Skeletal muscle cell (primary cell): Measurements from ENCODE around the gene BPIFA3.
"Not testable (repeated sequence)": the region's sequence is repeated elsewhere in the genome, so short reads cannot be mapped to it uniquely, and the experiment has no call there.

Experiments
- DNase-seq: peaks from one replicate; pipeline ENCODE4 v3.0.0-alpha.2; 2010; ENCODE audit warnings: low read depth
- H3K4me3 ChIP-seq: 2 replicates; pipeline ENCODE4 v1.5.1; 2011; ENCODE audit warnings: low read depth, mild to moderate bottlenecking, control low read depth, low read length, moderate library complexity

The BPIFA3 gene

GRCh38 chr20:33217052-33217451 lies at the start of gene BPIFA3:
BPIFA3 (plus strand) TSS chr20:33217352; CDS start chr20:33217537, 185 bp downstream.
- no peak within 1 kb of the TSS for H3K4me3 ChIP-seq
- DNase-seq, result no peak

- DNase-seq, result no peak
- no peak within 1 kb of the TSS for H3K4me3 ChIP-seq
Measured at GRCh38 chr20:33167859-33168258, 49.3 kb upstream of the BPIFA3 start, which contains the start of gene BPIFA2. BPIFA2 (plus strand) TSS chr20:33168159; CDS start chr20:33169146, 987 bp downstream.

DNA sequence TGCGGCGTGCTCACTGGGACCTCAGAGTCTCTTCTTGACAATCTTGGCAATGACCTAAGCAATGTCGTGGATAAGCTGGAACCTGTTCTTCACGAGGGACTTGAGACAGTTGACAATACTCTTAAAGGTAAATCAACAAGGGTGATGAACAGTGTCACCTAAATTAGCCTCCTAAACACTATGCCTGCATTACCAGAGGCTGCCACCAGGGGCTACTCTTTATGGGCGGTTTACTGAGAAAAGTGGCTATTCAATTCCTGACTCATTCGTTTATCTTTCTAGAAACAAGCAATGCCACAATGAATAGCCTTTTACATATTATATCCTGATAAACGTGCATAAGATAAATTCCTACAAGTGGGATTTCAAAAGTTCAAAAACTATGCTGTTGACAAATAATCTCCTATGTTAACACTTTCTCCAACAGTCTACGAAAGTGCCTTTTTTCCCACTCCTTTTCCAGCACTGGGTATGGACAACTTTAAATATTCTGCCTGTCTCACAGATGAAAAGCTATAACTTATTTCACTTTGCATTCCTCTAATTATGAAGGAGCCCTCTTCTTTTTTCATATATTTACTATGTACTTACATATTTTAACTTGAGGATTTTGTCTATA lies 47.9 kb upstream of the BPIFA3 start:
- H3K4me3 ChIP-seq, result no peak overlapping the region
- no peak for DNase-seq

DNA sequence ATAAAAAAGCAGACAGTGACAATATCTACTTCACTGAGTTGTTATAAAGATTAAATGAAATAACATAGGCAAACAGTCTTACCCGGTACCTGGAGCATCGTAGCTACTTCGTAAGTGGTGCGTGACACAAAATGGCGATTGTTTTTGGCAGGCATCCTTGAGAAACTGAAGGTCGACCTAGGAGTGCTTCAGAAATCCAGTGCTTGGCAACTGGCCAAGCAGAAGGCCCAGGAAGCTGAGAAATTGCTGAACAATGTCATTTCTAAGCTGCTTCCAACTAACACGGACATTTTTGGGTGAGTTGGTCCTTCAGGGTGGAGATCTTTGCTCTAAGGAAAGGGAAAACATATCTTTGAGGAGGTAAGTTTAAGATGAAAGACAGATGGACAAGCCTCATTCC lies 44.4 kb upstream of the BPIFA3 start:
- no peak for DNase-seq
- no peak overlapping the region for H3K4me3 ChIP-seq

DNA sequence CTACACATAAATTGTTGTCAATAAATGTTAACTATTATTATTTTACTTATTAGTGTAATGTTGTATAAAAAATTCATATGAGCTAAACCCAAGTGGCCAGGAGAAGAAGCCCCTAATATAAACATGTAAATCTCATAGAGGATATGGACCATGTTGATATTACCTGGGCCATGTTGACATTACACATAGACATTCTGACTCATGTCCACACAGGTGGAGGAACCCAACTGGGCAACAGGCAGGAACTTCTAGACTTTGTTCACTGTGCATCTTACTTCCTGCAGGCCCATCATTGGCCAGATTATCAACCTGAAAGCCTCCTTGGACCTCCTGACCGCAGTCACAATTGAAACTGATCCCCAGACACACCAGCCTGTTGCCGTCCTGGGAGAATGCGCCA lies 42.0 kb upstream of the BPIFA3 start:
- no peak overlapping the region for H3K4me3 ChIP-seq
- DNase-seq, result no peak

DNA sequence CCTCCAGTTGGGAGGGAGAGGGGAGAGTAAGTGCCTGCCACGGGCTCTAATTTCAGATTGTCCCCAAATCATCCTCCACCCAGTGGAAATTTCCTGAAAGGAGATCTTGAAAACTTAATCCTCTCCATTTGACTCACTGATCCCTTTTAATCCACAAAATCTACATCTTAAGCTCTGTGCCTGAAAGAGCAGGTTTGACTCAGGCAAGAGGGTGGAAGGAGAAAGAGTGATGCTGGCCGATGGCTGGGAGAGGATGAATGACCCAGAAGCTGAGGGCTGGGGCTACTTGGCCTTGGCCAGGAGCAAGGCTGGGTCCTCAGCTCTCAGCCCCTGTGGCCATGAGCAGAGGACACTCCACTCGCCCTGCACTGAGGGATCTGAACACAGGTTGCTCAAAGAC lies 41.1 kb upstream of the BPIFA3 start:
- H3K4me3 ChIP-seq, result no peak overlapping the region
- DNase-seq, result no peak

GRCh38 chr20:33177866-33178265 lies 39.3 kb upstream of the BPIFA3 start:
- H3K4me3 ChIP-seq, result no peak overlapping the region
- DNase-seq, result no peak

DNA sequence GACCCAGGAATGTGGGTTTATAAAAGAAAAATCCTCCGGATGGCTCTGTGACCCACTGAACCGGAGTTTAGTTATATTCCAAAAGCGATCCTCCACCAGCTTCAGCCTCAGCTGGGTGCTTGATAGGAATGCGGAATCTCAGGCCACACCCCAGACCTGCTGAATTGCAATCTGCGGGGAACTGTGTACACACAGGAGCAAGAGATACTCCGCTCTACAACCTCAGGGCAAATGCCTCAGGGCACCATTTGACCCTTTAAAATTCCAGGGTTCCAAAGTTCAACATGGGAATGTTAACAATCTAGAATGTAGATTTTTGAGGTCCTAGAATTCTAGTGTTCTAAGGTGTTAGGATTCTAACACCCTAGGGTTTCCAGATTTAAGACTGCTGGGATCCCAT lies 38.4 kb upstream of the BPIFA3 start:
- no peak for DNase-seq
- H3K4me3 ChIP-seq, result no peak overlapping the region

GRCh38 chr20:33180169-33180568 lies 37.0 kb upstream of the BPIFA3 start:
- DNase-seq, result no peak
- H3K4me3 ChIP-seq, result no peak overlapping the region

GRCh38 chr20:33181482-33182093 lies 35.6 kb upstream of the BPIFA3 start:
- no peak overlapping the region for H3K4me3 ChIP-seq
- no peak for DNase-seq

DNA sequence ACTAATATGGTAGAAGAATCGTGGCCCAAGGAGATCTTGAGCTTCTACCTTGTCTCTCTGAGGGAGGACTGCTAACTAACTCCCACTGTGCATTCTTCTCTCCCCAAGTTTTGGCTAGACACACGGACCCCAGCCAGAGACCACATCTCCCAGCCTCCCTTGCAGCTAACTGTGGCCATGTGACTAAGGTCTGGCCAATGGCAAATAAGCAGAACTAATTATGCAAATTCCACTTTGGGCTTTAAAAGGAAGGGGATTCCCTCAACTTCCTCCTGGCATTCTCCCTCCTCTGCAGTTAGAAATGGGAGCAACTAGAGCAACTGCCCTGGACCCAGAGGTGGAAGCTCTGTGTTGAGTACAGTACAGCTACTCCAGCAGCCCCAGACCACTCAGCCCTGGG lies 33.8 kb upstream of the BPIFA3 start:
- no peak overlapping the region for H3K4me3 ChIP-seq
- DNase-seq, result no peak

- DNase-seq, result not testable (repeated sequence)
Measured at GRCh38 chr20:33185031-33185590, 32.0 kb upstream of the BPIFA3 start.

GRCh38 chr20:33187491-33187890 lies 29.7 kb upstream of the BPIFA3 start:
- H3K4me3 ChIP-seq, result no peak overlapping the region
- no peak for DNase-seq

More at GRCh38 chr20:33185031-33185590, 32.0 kb upstream of the BPIFA3 start:
- H3K4me3 ChIP-seq, result not testable (repeated sequence)

DNA sequence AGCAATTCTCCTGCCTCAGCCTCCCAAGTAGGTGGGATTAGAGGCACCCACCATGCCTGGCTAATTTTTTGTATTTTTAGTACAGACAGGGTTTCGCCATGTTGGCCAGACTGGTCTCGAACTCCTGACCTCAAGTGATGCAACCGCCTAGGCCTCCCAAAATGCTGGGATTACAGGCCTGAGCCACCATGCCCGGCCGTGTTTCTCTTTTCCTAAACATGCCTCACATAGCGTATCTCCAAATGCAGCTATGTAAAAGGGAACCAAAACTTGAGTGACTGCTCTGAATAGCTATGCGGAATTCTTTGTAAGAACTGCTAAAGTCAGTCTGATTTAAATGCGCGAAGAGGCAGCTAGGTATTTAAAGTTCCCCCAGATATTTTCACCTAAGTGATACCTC lies 28.7 kb upstream of the BPIFA3 start:
- DNase-seq, result no peak
- H3K4me3 ChIP-seq, result no peak overlapping the region

- H3K4me3 ChIP-seq, result no peak overlapping the region
- no peak for DNase-seq
Measured at GRCh38 chr20:33191484-33191883, 25.7 kb upstream of the BPIFA3 start.

DNA sequence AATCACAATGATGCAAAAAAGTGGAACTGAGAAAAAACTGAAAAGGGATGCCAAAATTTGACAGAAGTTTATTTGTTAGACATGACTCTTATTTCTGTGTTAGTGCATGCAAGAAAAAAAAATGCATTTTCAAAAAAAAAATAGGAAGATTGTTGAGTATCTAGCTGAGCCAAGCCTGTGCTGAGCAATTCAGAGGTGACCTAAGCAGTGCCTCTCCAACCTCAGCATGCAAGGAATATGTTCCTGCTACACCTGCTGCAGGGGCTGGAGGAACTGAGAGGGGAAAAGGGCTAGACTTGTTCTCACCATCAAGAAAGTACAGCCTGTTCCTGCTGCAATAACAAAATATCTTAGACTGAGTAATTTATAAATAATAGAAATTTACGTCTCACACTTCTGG lies 25.2 kb upstream of the BPIFA3 start:
- no peak overlapping the region for H3K4me3 ChIP-seq
- no peak for DNase-seq

DNA sequence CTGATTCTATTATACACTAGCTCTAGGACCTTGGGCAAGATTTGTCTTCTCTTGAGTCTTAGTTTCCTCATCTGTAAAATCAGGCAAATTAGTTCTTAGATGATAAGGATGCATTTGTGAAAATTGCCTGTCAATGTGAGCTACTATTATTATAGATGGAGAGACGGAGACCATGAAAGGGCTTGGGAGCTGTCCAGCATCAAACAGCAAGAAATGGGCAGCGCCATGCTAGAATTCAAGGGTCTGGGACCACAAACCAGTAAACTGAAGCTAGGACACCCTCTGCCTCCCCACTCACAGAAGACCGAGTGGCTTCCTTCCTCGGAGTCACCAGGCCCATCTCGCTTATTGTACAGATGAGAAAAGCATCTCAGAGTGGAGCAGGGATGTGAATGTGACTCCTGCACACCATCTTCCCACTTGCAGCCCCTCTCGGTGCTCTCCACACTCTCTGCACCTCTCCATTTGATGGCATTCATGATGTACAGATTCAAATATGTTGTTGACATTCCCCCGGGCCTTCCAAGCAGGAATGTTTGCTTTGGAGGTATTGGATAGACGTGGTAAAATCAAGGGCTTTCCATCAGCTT lies 24.1 kb upstream of the BPIFA3 start:
- no peak overlapping the region for H3K4me3 ChIP-seq
- DNase-seq, result no peak

DNA sequence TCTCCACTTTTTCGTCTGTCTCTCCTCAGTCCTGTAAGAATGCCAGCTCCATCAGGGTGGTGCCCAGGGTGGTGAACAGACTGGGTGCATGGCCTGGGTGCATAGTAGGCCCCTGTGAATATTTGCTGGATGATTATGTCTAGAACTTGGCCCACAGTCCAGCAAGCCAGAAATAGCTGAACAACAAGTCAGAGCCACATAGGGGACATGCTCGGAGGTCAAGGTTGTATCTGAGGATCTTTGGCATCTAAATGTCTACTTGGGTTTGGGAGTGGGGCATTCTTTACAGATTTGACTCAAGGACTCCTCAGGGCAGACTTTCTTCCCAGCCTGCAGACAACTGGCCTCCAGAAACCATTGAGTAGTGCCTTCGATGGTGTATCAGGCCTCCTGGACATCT lies 18.1 kb upstream of the BPIFA3 start:
- no peak for DNase-seq
- no peak overlapping the region for H3K4me3 ChIP-seq

- no peak overlapping the region for H3K4me3 ChIP-seq
- no peak for DNase-seq
Measured at GRCh38 chr20:33202451-33202850, 14.7 kb upstream of the BPIFA3 start.

- DNase-seq, result no peak
- H3K4me3 ChIP-seq, result no peak overlapping the region
Measured at GRCh38 chr20:33203444-33203843, 13.7 kb upstream of the BPIFA3 start.

DNA sequence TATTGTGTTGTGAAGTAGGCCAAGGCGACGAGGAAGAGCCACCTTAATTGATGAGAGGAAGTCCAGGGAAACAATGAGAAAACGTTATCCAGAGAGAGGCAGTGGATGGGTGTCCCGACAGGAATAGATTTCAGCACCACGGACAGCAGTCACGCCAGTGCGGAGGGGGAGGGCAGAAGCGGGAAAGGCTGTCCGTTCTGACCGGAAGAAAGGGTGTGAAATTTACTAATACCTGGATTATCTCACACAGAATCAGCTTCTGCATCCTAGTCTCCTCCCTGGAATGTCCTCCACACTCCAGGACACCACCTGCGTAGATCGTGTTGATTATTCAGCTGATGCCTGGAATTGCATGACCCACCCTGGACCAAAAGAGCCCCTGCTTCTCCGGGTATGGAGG lies 7.4 kb upstream of the BPIFA3 start:
- DNase-seq, result peak; percentile 4
- no peak overlapping the region for H3K4me3 ChIP-seq
